Hematopoietic multipotent progenitor cell treated with erythropoietin and hydrocortisone succinate and interleukin-3 and kit ligand, for 6 days (in vitro differentiated cells): ENCODE data around the gene PVR.
"Not testable (repeated sequence)": the region's sequence is repeated elsewhere in the genome, so short reads cannot be mapped to it uniquely, and the experiment has no call there.

Experiments used
- DNase-seq: peaks from one replicate; pipeline ENCODE4 v3.0.0-alpha.2; 2015

PVR gene

DNA sequence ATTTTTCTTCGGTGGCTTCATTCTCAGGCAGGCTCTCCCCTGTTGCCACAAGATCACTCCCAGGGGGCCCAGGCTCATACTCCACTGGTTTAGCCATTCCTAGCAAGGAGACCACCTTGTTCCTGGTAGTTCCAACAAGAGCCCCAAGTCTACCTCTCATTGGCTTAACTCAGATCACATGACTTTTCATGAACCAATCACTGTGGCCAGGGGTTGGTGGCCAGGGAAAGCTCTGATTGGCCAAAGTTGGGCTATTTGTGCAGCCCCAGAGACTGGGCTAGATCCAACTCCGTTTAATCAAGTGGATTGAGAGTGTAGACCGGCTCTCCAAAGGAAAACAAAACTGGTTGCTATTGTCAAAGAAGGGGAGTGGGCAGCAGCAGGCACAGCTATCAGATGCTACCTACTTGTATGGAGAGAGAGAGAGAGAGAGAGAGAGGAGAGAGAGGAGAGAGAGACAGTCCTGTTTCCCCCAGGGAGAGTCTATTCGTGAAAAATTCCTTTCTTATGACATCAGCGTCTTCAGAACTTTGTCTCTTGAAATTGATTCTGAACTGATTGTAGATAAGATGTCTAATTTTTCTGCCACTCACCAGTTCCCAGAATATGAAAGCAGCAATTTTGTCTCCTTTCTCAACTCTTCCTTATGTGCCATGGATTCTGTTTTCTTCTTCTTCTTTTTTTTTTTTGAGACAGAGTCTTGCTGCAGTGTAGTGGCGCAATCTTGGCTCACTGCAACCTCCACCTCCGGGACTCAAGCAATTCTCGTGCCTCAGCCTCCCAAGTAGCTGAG is 33.5 kb downstream of the PVR start:
- DNase-seq, result no peak

- no peak for DNase-seq
Observed at GRCh38 chr19:44680536-44680935, 36.8 kb downstream of the PVR start.

DNA sequence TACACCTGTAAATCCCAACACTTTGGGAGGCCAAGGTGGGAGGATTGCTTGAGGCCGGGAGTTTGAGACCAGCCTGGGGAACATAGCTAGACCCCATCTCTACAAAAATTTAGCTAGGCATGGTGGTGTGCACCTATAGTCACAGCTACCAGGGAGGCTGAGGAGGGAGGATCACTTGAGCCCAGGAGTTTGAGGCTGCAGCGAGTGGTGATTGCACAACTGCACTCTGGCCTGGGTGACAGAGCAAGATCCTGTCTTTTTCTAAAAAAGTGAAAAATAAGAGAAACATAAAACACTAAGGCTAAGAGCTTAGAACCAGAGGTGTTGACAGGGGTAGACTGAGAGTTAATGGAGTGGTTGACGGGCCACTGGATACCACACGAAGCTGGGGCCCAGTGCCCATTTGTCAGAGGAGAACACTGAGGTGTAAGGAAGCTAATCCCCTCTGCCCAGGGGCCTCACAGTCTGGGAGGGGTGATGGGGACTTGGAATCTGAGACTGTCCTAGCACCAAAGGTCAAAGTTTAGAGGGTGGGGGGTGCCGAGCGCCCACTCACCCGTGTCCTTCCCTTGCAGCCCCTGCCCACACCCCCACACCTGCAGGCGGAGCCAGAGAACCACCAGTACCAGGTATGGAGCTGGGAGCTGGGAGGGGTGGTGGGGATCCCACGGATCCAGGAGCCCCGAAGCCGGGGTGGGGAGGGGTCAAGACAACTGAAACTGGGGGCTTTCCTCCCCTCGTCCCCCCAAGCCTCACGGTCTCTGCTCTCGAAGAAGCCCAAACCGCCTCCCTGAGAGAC is 38.5 kb downstream of the PVR start:
- DNase-seq, result no peak

- no peak for DNase-seq
Observed at GRCh38 chr19:44682807-44683206, 39.1 kb downstream of the PVR start.

- DNase-seq, result no peak
Observed at GRCh38 chr19:44683434-44684210, 39.9 kb downstream of the PVR start.

- DNase-seq, result not testable (repeated sequence)
Observed at GRCh38 chr19:44684396-44684795, 40.7 kb downstream of the PVR start.

DNA sequence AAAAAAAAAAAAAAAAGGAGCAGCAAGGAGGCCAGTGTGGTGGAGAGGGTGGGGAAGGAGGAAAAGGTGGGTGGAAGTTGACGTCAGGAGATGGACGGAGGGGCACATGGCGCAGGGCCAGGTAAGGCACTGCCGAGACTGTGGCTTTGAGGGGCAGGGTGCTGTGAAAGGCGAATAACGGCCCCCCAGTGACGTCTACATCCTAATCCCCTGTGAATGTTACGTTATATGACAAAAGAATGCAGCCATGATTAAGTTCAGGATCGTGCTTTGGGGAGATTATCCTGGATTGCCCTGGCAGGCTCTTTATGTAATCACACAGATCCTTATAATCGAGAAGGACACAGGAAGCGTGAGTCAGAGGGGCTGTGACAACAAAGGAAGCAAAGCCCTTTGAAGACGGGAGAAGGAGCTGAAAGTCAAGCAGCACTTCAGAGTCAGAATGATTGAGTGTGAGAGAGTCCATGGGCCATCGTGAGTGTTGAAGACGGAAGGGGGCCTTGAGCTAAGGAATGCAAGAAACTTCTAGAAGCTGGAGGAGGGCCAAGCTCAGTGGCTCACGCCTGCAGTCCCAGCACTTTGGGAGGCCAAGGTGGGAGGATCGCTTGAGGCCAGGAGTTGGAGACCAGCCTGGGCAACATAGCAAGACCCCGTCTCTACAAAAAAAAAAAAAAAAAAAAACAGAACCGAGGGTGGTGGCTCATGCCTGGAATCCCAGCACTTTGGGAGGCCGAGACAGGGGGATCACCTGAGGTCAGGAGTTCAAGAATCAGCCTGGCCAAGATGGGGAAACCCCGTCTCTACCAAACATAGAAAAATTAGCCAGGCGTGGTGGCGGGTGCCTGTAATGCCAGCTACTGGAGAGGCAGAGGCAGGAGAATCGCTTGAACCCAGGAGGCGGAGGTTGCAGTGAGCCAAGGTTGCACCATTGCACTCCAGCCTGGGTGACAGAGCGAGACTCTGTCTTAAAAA is 41.5 kb downstream of the PVR start:
- DNase-seq, result peak; percentile 35

GRCh38 chr19:44685877-44686276 is 42.2 kb downstream of the PVR start:
- DNase-seq, result no peak

GRCh38 chr19:44686896-44687295 is 43.2 kb downstream of the PVR start:
- no peak for DNase-seq

GRCh38 chr19:44687888-44688287 is 44.2 kb downstream of the PVR start:
- no peak for DNase-seq

DNA sequence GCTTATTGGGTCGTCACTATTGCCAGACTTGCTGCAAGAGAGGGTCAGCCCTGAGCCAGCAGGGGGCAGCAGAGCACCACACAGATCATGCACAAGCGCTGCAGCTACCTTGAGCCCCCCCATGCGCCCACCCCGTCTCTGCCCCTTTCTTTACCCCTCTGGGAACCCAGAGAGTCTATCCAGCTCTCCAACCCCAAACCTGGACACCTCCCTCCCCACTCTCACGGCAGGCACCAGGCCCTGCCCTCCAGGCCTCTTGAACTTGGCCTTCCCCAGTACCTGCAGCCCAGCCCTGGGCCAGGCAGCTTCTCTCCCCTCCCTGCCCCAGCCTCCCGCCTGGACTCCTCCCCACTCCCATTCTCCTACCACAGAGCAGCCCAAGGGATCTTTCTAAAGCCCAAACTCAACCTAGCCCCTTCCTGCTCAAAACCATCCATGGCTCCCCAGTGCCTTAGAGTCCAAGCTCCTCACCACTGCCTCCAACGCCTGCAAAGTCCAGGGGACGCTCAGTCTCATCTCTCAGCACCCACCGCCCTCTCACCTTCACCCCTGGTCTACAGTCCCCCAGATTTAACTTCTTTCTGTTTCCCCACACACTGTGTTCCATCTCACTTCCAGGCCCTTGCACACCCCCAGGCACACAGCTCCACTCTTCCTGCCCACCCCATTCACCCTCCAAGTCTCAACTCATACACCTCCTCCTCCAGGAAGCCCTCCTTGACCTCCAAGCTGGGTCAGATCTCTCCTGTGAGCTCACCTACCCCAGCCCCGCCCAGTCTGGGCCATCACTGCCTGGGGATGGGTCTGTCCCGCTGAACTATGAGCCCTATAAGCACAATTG is 45.8 kb downstream of the PVR start:
- peak; percentile 84 for DNase-seq

DNA sequence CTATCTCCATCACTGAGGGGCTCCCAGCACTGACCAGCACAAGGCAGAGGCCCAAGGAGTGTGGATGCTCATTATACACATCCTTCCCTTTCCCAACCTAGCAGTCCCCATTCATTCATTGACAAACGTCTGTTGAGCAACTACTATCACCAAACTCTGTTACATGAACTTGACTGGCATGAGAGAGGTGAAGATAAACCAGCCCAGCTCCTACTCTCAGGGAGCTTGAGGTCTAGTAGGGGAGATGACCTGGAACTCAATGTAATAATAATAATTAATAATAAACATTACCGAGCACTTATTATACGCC is 46.4 kb downstream of the PVR start:
- DNase-seq, result no peak

- DNase-seq, result no peak
Observed at GRCh38 chr19:44692379-44692721, 48.6 kb downstream of the PVR start.

DNA sequence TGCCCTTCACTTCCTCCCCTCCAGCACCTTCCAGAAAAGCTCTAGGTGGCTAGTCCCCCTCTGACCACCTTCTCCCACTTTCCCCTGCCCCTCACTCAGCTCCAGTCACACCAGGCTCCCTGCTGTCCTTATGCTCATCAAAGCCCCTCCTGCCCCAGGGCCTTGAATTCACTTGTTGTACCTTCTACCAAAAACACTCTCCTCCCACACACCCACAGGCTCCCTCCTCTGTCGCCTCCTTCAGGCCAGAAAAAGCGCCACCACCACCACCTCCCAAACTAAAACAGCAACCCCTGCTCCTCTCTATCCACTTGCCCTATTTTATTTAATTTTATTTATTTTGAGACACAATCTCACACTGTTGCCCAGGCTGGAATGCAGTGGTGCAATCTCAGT is 50.5 kb downstream of the PVR start:
- DNase-seq, result peak; percentile 38

- no peak for DNase-seq
Observed at GRCh38 chr19:44696939-44697669, 53.4 kb downstream of the PVR start.

GRCh38 chr19:44697670-44698034 is 53.9 kb downstream of the PVR start:
- DNase-seq, result no peak

GRCh38 chr19:44698492-44699201 is 54.9 kb downstream of the PVR start, which contains the start of gene CEACAM16:
Gene CEACAM16, plus strand, starts transcription at chr19:44699151. Its CDS starts 2,306 bp downstream, at chr19:44701457.
- no peak for DNase-seq

GRCh38 chr19:44700547-44700946 is 56.8 kb downstream of the PVR start:
- DNase-seq, result no peak

GRCh38 chr19:44701228-44701627 is 57.5 kb downstream of the PVR start:
- DNase-seq, result no peak

- no peak for DNase-seq
Observed at GRCh38 chr19:44702551-44703176, 59.0 kb downstream of the PVR start.
